ENCODE results near the gene GANAB.
"Not testable (repeated sequence)": the region's sequence is repeated elsewhere in the genome, so short reads cannot be mapped to it uniquely, and the experiment has no call there.

GANAB gene

GRCh38 chr11:62621027-62621566 lies 25.3 kb downstream of the GANAB start:
- DNase-seq: no peak

GRCh38 chr11:62616957-62617356 lies 29.5 kb downstream of the GANAB start:
- not testable (repeated sequence) for DNase-seq

- no peak for DNase-seq
Observed at GRCh38 chr11:62615521-62615920, 30.9 kb downstream of the GANAB start.

- peak; percentile 62 to 71 for DNase-seq
Observed at GRCh38 chr11:62614275-62614674, 32.1 kb downstream of the GANAB start.

GRCh38 chr11:62613291-62613778 lies 33.1 kb downstream of the GANAB start:
- peak in 1 of 2 experiments; percentile 36 for DNase-seq

- peak; percentile 95 to 96 for DNase-seq
Observed at GRCh38 chr11:62612366-62613290, 33.8 kb downstream of the GANAB start, which contains the start of the genes EML3 and ROM1. EML3 (minus strand) TSS chr11:62612775; CDS start chr11:62612457, 318 bp downstream. ROM1 (plus strand) TSS chr11:62613257; CDS start chr11:62613282, 25 bp downstream.

- DNase-seq: peak; percentile 73 to 77
Observed at GRCh38 chr11:62611705-62612365, 34.6 kb downstream of the GANAB start.

- DNase-seq: peak in 1 of 2 experiments; percentile 31
Observed at GRCh38 chr11:62610814-62611704, 35.4 kb downstream of the GANAB start.

GRCh38 chr11:62610403-62610802 lies 36.0 kb downstream of the GANAB start:
- no peak for DNase-seq

GRCh38 chr11:62608776-62609175 lies 37.6 kb downstream of the GANAB start:
- no peak for DNase-seq

GRCh38 chr11:62607714-62608113 lies 38.7 kb downstream of the GANAB start:
- DNase-seq: no peak

- DNase-seq: no peak
Observed at GRCh38 chr11:62605902-62606301, 40.5 kb downstream of the GANAB start.

- no peak for DNase-seq
Observed at GRCh38 chr11:62605467-62605866, 40.9 kb downstream of the GANAB start.

- DNase-seq: no peak
Observed at GRCh38 chr11:62604460-62605120, 41.8 kb downstream of the GANAB start.

GRCh38 chr11:62603776-62604299 lies 42.6 kb downstream of the GANAB start:
- no peak for DNase-seq

- no peak for DNase-seq
Observed at GRCh38 chr11:62603072-62603408, 43.4 kb downstream of the GANAB start.

- DNase-seq: peak in 1 of 2 experiments; percentile 42
Observed at GRCh38 chr11:62602141-62603071, 44.0 kb downstream of the GANAB start.

GRCh38 chr11:62601372-62602140 lies 44.9 kb downstream of the GANAB start, which contains the start of gene MTA2:
MTA2 (minus strand) TSS chr11:62601865; CDS start chr11:62601450, 415 bp downstream.
- peak; percentile 100 for DNase-seq

GRCh38 chr11:62601122-62601371 lies 45.4 kb downstream of the GANAB start:
- DNase-seq: peak in 1 of 2 experiments; percentile 72

All from activated T-cell treated with anti-CD3 and anti-CD28 coated beads, Interleukin-2, amount 50 U/mL, for 48 hours (primary cell).